CD4-positive, alpha-beta T cell (primary cell): ENCODE results near the gene GALNT7. TPM values are rescaled to one million over a fixed set of nuclear protein-coding genes. Genes with fewer than 3 reads are reported as not detected.

Source experiments
- ATAC-seq: fragments of 200-7000 bp; cut with Tn5 transposase; one replicate; pipeline ENCODE4 v1.10.0; 2022; ENCODE audit warnings: mild to moderate bottlenecking; ENCODE audit not compliant: poor library complexity
- CTCF ChIA-PET: fragments of 350-600 bp; sonication (Branson Sonifier 250); formaldehyde crosslinking; loops from one replicate; lab custom pipeline; 2021; ENCODE audit warnings: antibody characterized with exemption, inconsistent platforms; lab: Charles Lee
- POLR2A ChIA-PET: fragments of 350-600 bp; sonication (Branson Sonifier 250); formaldehyde crosslinking; loops from one replicate; lab custom pipeline; 2021; ENCODE audit warnings: antibody characterized with exemption, inconsistent platforms; lab: Charles Lee
- DNase-seq, 14 experiments: peaks; one replicate each; pipeline ENCODE4 v3.0.0-alpha.2; 2013 to 2020; ENCODE audit warnings: mixed read lengths in 2 of 14
- H3K27ac ChIP-seq, 2 donors: one replicate each; pipeline versions ENCODE4 v1.5.1 to v1.7.0; 2013; ENCODE audit warnings: low read length in 2 of 2, low read depth in 1 of 2, mild to moderate bottlenecking in 1 of 2
- H3K27me3 ChIP-seq, 2 experiments: 1 replicate in 1 of 2; 2 replicates in 1 of 2; pipeline versions ENCODE4 v1.6.1 to v1.7.0; 2013; ENCODE audit warnings: low read length in 2 of 2, control low read depth in 1 of 2, mild to moderate bottlenecking in 1 of 2, moderate library complexity in 1 of 2; ENCODE audit not compliant: insufficient read depth in 2 of 2, control insufficient read depth in 1 of 2
- H3K36me3 ChIP-seq: one replicate; pipeline ENCODE4 v1.6.1; 2013; ENCODE audit warnings: low read length, control low read depth; ENCODE audit not compliant: insufficient read depth
- H3K4me1 ChIP-seq: one replicate; pipeline ENCODE4 v1.6.1; 2013; ENCODE audit warnings: low read length, control low read depth; ENCODE audit not compliant: insufficient read depth
- H3K4me3 ChIP-seq: one replicate; pipeline ENCODE4 v1.5.1; 2013; ENCODE audit warnings: mild to moderate bottlenecking, low read length, moderate library complexity
- H3K9me3 ChIP-seq, 2 experiments: 1 replicate in 1 of 2; 2 replicates in 1 of 2; pipeline versions ENCODE4 v1.6.1 to v1.7.0; 2013; ENCODE audit warnings: low read length in 2 of 2, mild to moderate bottlenecking in 2 of 2, control low read depth in 1 of 2, moderate library complexity in 1 of 2; ENCODE audit not compliant: control insufficient read depth in 1 of 2, insufficient read depth in 1 of 2
- H3K27ac Mint-ChIP-seq: one replicate; pipeline ENCODE4 v1.8.0; 2020; ENCODE audit warnings: mixed read lengths
- H3K27me3 Mint-ChIP-seq: one replicate; pipeline ENCODE4 v1.8.0; 2021; ENCODE audit warnings: mixed read lengths
- H3K36me3 Mint-ChIP-seq: one replicate; pipeline ENCODE4 v1.8.0; 2021; ENCODE audit warnings: low read depth, mixed read lengths
- H3K4me1 Mint-ChIP-seq: one replicate; pipeline ENCODE4 v1.8.0; 2021; ENCODE audit warnings: low read depth, mixed read lengths
- H3K4me3 Mint-ChIP-seq: one replicate; pipeline ENCODE4 v1.8.0; 2020; ENCODE audit warnings: mild to moderate bottlenecking, mixed read lengths
- H3K9me3 Mint-ChIP-seq: one replicate; pipeline ENCODE4 v1.8.0; 2020; ENCODE audit warnings: mixed read lengths
- intact Hi-C, 2 experiments: fragments of 100-400 bp; cut with DNase I in 1 of 2; cut with micrococcal nuclease in 1 of 2; formaldehyde crosslinking; loops; one replicate each; pipeline versions ENCODE4 v1.15.1 to v1.9.0; 2023 to 2025; cut with DNase I, micrococcal nuclease
- total RNA-seq, 174 experiments: library from RNA in 2 of 174; stranded (reverse) in 2 of 174; gene quantifications; one replicate each; pipeline ENCODE4 v1.2.3 and lab custom pipeline; 2021 to 2026
- TF ChIP-seq, protein P1 (sequence below): fragments of 200-600 bp; IDR thresholded peaks from one replicate; pipeline ENCODE4 v1.8.0; 2022; ENCODE audit warnings: antibody characterized with exemption, mild to moderate bottlenecking

Gene GALNT7
- total RNA-seq, 2 experiments from 2014 or later, result 4.6 to 4.8 TPM

DNA sequence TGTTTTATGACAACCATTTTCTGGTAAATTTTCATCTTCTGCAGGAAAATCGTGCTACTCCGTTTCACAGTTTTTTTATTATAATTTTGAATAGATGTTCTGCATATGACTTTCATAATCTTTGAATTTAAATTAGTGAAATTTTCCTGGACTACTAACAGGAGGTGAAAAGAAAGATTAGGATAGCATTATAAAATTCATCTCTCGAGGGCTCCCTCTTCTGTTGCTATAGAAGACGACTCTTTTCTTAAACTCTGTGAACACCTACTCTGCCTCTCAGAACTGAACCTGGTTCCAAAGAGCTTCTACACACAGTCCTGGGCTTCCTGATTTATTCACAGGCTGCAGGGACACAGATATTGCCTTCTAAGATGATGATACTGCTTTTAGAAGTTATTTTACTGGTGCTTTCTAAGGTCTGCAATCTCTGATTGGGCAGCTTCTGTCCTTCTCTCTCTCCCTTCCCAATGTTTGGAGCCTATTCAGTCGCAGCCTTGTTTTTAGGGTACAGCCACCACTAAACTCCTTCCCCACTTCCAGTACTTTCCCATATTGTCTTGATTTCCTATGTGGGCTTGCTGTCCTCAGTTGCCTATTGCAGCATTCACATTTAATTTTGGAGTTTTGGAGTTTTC, 192.1 kb downstream of the GALNT7 start:
- H3K4me1 ChIP-seq, result peaks cover 3% of the 10 kb centered on the region
- Mint-ChIP-seq H3K27me3 (no peaks in the 10 kb centered on the region), H3K36me3 (no peaks in the 10 kb centered on the region), H3K27ac (no peak overlapping the region), H3K4me1 (peaks cover 7% of the 10 kb centered on the region), H3K9me3 (no peaks in the 10 kb centered on the region), H3K4me3 (no peak overlapping the region)
- no peak overlapping the region for H3K4me3 ChIP-seq
- H3K9me3 ChIP-seq, result no peaks in the 10 kb centered on the region
- intact Hi-C loops, result no loop called here
- ATAC-seq, result no peak
- no peaks in the 10 kb centered on the region for H3K36me3 ChIP-seq
- POLR2A ChIA-PET, result no interaction called here
- TF ChIP-seq, protein P1, sequence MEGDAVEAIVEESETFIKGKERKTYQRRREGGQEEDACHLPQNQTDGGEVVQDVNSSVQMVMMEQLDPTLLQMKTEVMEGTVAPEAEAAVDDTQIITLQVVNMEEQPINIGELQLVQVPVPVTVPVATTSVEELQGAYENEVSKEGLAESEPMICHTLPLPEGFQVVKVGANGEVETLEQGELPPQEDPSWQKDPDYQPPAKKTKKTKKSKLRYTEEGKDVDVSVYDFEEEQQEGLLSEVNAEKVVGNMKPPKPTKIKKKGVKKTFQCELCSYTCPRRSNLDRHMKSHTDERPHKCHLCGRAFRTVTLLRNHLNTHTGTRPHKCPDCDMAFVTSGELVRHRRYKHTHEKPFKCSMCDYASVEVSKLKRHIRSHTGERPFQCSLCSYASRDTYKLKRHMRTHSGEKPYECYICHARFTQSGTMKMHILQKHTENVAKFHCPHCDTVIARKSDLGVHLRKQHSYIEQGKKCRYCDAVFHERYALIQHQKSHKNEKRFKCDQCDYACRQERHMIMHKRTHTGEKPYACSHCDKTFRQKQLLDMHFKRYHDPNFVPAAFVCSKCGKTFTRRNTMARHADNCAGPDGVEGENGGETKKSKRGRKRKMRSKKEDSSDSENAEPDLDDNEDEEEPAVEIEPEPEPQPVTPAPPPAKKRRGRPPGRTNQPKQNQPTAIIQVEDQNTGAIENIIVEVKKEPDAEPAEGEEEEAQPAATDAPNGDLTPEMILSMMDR, result peak; percentile 30
- no peak overlapping the region for H3K27ac ChIP-seq
- CTCF ChIA-PET, result interaction anchor here (0.6 to 0.9 kb wide), 2 partner anchors 21 to 118 kb away, joined by 3 to 4 read pairs; no protein-coding TSS in a partner anchor
- no peaks in the 10 kb centered on the region for H3K27me3 ChIP-seq
- peak in 1 of 14 experiments; percentile 12 for DNase-seq

DNA sequence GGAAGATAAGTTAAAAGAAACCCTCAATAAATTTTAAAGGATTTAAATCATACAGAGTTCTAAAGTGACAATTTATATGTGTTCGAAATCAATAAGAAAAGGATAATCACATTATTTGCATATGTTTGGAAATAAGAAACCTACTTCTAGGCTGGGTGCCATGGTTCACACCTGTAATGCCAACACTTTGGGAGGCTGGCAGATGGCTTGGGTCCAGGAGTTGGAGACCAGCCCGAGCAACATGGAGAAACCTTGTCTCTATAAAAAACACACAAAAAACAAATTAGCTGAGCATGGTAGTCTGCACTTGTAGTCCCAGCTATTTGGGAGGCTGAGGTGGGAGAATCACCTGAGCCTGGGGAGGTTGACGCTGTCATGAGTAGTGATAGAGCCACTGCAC, 194.1 kb downstream of the GALNT7 start:
- Mint-ChIP-seq H3K36me3 (no peaks in the 10 kb centered on the region), H3K4me3 (no peak overlapping the region), H3K9me3 (no peaks in the 10 kb centered on the region), H3K4me1 (peaks cover 16% of the 10 kb centered on the region), H3K27me3 (no peaks in the 10 kb centered on the region), H3K27ac (no peak overlapping the region)
- H3K27ac ChIP-seq, result no peak overlapping the region
- ChIA-PET CTCF (interaction anchor here (0.7 kb wide), 1 partner anchor 43 kb away, joined by 3 read pairs; no protein-coding TSS in a partner anchor), POLR2A (no interaction called here)
- peaks cover 9% of the 10 kb centered on the region for H3K4me1 ChIP-seq
- intact Hi-C loops, result no loop called here
- no peaks in the 10 kb centered on the region for H3K27me3 ChIP-seq
- no peak overlapping the region for H3K4me3 ChIP-seq
- H3K36me3 ChIP-seq, result no peaks in the 10 kb centered on the region
- TF ChIP-seq, protein P1, result no peak
- H3K9me3 ChIP-seq, result no peaks in the 10 kb centered on the region
- ATAC-seq, result no peak
- no peak for DNase-seq

DNA sequence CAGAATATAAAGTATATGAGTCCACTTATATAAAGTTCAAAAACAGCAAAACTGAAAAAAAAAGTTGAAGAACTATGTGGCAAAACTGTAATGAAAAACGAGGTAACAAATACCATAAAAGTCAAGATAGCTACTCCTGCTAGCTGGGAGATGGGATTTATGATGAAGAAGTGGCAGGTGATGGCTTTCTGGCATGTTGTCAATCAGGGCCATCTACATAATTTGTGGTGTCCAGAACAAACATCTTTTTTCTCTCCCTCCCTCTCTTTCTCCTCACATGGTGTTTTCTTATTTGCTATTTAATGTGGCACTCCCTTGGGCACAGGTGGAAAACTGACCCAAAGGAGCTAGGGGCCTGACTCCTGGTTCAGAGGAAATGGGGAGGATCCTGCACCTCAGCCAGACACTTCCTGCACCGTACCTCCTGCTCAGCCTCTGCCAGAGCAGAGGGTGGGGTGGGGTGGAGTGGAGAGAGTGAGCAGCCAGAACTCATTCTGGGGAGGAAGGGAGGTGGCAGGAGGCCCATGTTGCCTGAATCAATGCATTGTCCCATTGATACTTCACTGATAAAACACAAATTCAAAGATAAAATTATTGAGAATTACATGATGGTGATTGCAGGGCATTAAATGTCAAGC, 196.9 kb downstream of the GALNT7 start:
- Histone ChIP-seq H3K36me3 (no peaks in the 10 kb centered on the region), H3K27me3 (no peaks in the 10 kb centered on the region), H3K4me3 (no peak overlapping the region), H3K9me3 (no peaks in the 10 kb centered on the region), H3K4me1 (peaks cover 17% of the 10 kb centered on the region), H3K27ac (no peak overlapping the region)
- H3K4me3 Mint-ChIP-seq, result no peak overlapping the region
- H3K27ac Mint-ChIP-seq, result no peak overlapping the region
- H3K36me3 Mint-ChIP-seq, result peaks cover 8% of the 10 kb centered on the region
- TF ChIP-seq, protein P1, result no peak
- intact Hi-C loops, result no loop called here
- H3K4me1 Mint-ChIP-seq, result peaks cover 25% of the 10 kb centered on the region
- DNase-seq (peak in 3 of 14 experiments; percentile 26 to 34 (median 27)), ATAC-seq (no peak)
- no peaks in the 10 kb centered on the region for H3K9me3 Mint-ChIP-seq
- ChIA-PET CTCF (no interaction called here), POLR2A (interaction anchor here (1.1 kb wide), 1 partner anchor 31 kb away, joined by 6 read pairs; the partner anchor contains the start of gene HMGB2)
- peaks cover 1% of the 10 kb centered on the region for H3K27me3 Mint-ChIP-seq
